ENCODE measurements around the gene LGALS4.
"Not testable (repeated sequence)": the region's sequence is repeated elsewhere in the genome, so short reads cannot be mapped to it uniquely, and the experiment has no call there.

LGALS4 gene

DNA sequence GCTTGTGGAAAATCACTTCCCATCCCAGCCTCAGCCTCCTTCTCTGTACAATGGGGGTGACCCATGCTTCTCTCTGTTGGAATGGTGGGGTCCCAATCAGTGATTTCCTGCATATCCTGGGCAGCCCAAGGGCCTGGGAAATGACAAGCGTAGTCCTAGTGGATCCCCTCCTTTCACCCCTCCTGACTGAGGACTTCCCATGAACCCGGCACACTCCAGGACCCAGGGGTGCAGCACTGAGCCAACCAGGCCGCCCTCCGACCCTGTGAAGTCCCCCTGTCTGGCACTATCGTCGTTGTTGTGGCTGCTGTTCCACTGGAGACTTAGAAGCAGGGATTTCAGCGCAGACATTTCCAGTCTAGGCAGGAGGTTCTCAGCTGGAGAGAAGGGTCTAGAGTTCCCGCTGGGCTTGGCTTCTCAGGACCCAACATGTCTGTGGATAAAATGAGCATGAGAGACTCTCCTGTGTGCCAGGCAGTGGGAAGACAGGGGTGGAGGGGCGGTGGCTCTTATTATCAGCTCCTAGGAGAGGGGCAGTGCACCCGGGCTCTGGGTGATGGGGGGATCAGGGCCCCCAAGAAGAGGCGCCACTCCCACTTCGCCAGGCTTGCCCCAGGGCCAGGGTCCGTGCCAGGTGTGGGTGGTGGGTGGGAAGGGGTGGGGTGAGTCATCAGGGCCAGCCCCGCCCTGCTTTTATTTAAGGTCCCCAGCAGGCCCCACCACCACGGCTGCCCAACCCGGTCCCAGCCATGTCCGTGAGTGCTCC lies 24.1 kb downstream of the LGALS4 start, which contains the start of gene LGALS7B:
Gene LGALS7B, plus strand, starts transcription at position 723 of the 766 bp plus-strand sequence. Its CDS starts 27 bp downstream, at position 750.
- ChIA-PET CTCF (interaction anchor here (1.0 kb wide), 1 partner anchor 19 kb away, joined by 3 read pairs; no protein-coding TSS in a partner anchor), POLR2A (no interaction called here)
- no peak for DNase-seq (ENCODE audit: low read depth, low spot score)
- no peak within 1 kb of the TSS for H3K4me3 ChIP-seq (ENCODE audit: low read depth, low read length)
- TF ChIP-seq, protein P1, sequence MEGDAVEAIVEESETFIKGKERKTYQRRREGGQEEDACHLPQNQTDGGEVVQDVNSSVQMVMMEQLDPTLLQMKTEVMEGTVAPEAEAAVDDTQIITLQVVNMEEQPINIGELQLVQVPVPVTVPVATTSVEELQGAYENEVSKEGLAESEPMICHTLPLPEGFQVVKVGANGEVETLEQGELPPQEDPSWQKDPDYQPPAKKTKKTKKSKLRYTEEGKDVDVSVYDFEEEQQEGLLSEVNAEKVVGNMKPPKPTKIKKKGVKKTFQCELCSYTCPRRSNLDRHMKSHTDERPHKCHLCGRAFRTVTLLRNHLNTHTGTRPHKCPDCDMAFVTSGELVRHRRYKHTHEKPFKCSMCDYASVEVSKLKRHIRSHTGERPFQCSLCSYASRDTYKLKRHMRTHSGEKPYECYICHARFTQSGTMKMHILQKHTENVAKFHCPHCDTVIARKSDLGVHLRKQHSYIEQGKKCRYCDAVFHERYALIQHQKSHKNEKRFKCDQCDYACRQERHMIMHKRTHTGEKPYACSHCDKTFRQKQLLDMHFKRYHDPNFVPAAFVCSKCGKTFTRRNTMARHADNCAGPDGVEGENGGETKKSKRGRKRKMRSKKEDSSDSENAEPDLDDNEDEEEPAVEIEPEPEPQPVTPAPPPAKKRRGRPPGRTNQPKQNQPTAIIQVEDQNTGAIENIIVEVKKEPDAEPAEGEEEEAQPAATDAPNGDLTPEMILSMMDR (IDR thresholded peaks at IDR 0.05; ENCODE audit: insufficient read depth, low read length, missing control alignments) = no peak

DNA sequence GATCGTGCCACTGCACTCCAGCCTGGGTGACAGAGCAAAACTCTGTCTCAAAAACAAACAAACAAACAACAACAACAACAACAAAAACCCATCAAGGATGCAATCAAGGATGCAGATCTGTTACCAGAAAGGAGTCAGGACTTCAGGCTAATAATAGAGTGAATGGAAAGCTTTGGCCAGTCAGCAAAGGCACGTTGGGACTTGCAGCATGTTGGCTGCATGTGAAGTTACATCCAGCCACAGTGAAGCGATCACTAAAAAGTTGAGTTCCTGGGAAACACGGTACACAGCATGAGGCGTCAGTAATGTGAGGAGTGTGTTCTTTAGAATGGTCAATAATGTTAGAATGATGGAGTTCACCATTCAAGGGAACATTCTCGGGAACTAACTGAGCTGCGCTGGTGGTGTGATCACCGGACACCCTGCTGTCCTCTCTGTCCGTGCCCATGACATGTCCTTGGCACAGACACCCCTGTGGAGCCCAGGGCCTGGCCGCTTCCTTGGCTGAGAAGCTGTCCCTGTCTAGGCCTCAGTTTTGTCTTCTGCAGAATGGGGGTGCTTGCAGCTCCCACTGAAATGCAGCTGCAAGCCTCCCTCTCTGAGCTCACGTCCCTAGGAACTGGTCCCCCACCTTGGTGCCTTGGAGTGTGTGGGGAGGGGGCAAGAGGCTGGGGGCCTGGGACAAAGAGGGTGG lies 26.0 kb downstream of the LGALS4 start:
- TF ChIP-seq, protein P1 (IDR thresholded peaks at IDR 0.05; ENCODE audit: insufficient read depth, low read length, missing control alignments) = no peak
- DNase-seq (ENCODE audit: low read depth, low spot score) = no peak
- ChIA-PET POLR2A (no interaction called here), CTCF (interaction anchor here (0.9 to 3.2 kb wide), 3 partner anchors 12 to 384 kb away, joined by 3 to 25 read pairs (median 3); partner anchors contain the start of gene FAM98C)
- no peak overlapping the region for H3K4me3 ChIP-seq (ENCODE audit: low read depth, low read length)

DNA sequence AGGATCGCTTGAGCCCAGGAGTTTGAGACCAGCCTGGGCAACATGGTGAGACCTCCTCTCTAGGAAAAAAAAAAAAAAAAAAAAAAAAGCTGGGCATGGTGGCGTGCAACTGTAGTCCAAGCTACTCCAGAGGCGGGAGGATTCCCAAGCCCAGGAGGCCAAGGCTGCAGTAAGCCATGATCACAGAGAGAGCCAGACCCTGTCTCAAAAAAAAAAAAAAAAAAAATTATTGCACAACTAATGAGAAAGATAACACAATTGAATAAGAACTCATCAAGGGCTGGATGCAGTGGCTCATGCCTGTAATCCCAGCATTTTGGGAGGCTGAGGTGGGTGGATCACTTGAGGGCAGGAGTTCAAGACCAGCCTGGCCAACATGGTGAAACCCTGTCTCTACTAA lies 26.7 kb downstream of the LGALS4 start:
- POLR2A ChIA-PET; DNase-seq (ENCODE audit: low read depth, low spot score); H3K4me3 ChIP-seq (ENCODE audit: low read depth, low read length): not testable (repeated sequence)
- CTCF ChIA-PET = interaction anchor here (0.9 to 3.2 kb wide), 2 partner anchors 11 to 16 kb away, joined by 3 to 25 read pairs; no protein-coding TSS in a partner anchor

DNA sequence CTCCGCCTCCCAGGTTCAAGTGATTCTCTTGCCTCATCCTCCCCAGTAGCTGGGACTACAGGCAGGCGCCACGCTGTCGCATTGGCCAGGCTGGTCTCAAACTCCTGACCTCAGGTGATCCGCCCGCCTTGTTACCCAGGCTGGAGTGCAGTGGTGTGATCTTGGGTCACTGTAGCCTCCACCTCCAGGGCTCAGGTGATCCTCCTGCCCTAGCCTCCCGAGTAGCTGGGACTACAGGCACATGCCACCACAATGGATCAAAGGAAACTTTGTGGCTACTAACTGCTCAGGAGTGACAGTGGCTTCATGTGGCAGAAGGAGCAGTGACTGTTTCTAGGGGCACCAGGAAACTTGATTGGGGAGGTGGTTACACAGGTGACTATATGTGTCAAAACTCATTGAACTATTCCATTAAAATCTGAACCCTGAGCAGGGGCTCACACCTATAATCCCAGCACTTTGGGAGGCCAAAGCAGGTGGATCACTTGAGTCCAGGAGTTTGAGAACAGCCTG lies 27.5 kb downstream of the LGALS4 start:
- POLR2A ChIA-PET = no interaction called here
- H3K4me3 ChIP-seq (ENCODE audit: low read depth, low read length) = no peak overlapping the region
- CTCF ChIA-PET = interaction anchor here (3.2 kb wide), 1 partner anchor 16 kb away, joined by 25 read pairs; no protein-coding TSS in a partner anchor
- DNase-seq (ENCODE audit: low read depth, low spot score) = no peak
- TF ChIP-seq, protein P1 (IDR thresholded peaks at IDR 0.05; ENCODE audit: insufficient read depth, low read length, missing control alignments) = no peak

DNA sequence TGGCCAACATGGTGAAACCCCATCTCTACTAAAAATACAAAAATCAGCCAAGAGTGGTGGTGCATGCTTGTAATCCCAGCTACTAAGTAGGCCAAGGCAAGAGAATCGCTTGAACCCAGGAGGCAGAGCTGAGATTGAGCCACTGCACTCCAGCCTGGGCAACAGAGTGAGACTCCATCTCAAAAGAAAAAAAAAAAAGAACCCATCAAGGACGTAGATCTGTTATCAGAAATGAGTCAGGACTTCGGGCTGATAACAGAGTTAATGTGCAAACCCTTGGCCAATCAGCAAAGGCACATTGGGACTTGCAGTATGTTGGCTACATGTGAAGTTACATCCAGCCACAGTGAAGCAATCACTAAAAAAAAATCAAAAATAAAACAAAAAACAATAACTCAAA lies 28.5 kb downstream of the LGALS4 start:
- TF ChIP-seq, protein P1 (IDR thresholded peaks at IDR 0.05; ENCODE audit: insufficient read depth, low read length, missing control alignments) = no peak
- no peak overlapping the region for H3K4me3 ChIP-seq (ENCODE audit: low read depth, low read length)
- CTCF ChIA-PET = no interaction called here
- POLR2A ChIA-PET = no interaction called here
- DNase-seq (ENCODE audit: low read depth, low spot score) = no peak

DNA sequence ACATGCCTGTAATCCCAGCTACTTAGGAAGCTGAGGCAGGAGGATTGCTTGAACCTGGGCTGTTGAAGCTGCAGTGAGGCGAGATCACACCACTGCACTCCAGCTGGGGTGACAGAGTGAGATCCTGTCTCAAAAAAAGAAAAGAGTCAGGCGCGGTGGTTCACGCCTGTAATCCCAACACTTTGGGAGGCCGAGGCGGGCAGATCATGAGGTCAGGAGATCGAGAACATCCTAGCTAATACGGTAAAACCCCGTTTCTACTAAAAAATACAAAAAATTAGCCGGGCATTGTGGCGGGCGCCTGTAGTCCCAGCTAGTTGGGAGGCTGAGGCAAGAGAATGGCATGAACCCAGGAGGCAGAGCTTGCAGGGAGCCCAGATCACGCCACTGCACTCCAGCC lies 30.5 kb downstream of the LGALS4 start:
- POLR2A ChIA-PET = interaction anchor here (0.6 kb wide), 1 partner anchor 56 kb away, joined by 3 read pairs; no protein-coding TSS in a partner anchor
- not testable (repeated sequence) for H3K4me3 ChIP-seq (ENCODE audit: low read depth, low read length); DNase-seq (ENCODE audit: low read depth, low spot score)
- CTCF ChIA-PET = interaction anchor here (2.9 kb wide), 1 partner anchor 13 kb away, joined by 23 read pairs; no protein-coding TSS in a partner anchor

DNA sequence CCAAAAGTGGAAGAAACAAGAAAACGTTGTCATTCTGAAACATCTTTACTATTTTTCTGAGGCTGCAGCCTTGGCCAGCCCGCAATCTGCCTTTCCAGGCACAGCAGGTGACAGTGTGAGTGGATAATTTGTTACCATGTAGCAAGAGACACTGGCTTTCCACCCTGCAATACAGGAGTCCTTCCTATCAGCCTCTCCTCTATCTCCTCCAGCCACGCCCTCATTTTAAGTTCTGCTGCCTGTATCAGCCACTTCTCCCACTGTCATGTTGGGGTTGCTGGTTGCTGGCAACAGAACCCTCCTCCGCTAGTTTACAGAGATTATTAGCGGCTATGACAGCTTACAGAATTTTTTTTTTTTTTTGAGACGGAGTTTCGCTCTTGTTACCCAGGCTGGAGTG lies 31.7 kb downstream of the LGALS4 start:
- H3K4me3 ChIP-seq (ENCODE audit: low read depth, low read length) = no peak overlapping the region
- DNase-seq (ENCODE audit: low read depth, low spot score) = no peak
- TF ChIP-seq, protein P1 (IDR thresholded peaks at IDR 0.05; ENCODE audit: insufficient read depth, low read length, missing control alignments) = no peak
- ChIA-PET POLR2A (no interaction called here), CTCF (interaction anchor here (2.9 kb wide), 1 partner anchor 12 kb away, joined by 23 read pairs; no protein-coding TSS in a partner anchor)
